WTC11 (cell line): ENCODE measurements around the gene ARAP3. TPM values are rescaled to one million over a fixed set of nuclear protein-coding genes. Genes with fewer than 3 reads are reported as not detected.

Experiments used
- ATAC-seq: fragments of 200-7000 bp; cut with Tn5 transposase; 2 replicates; pipeline ENCODE4 v1.10.0; 2021; ENCODE audit warnings: mild to moderate bottlenecking, moderate library complexity
- CTCF ChIA-PET: fragments of 300-600 bp; sonication (Branson Sonifier 250); formaldehyde crosslinking; loops from one replicate; lab custom pipeline; 2021; ENCODE audit warnings: antibody characterized with exemption; lab: Charles Lee
- POLR2A ChIA-PET: fragments of 350-600 bp; sonication (Branson Sonifier 250); formaldehyde crosslinking; loops from one replicate; lab custom pipeline; 2021; ENCODE audit warnings: antibody characterized with exemption; lab: Charles Lee
- DNase-seq: peaks from one replicate; pipeline ENCODE4 v3.0.0; 2021; ENCODE audit warnings: low spot score
- H3K27ac Mint-ChIP-seq: 2 replicates; pipeline ENCODE4 v1.8.0; 2021; ENCODE audit warnings: mixed read lengths
- H3K27me3 Mint-ChIP-seq: 2 replicates; pipeline ENCODE4 v1.8.0; 2021; ENCODE audit warnings: low read depth, mild to moderate bottlenecking, moderate library complexity, mixed read lengths
- H3K36me3 Mint-ChIP-seq: 2 replicates; pipeline ENCODE4 v1.8.0; 2021; ENCODE audit warnings: mixed read lengths
- H3K4me1 Mint-ChIP-seq: 2 replicates; pipeline ENCODE4 v1.8.0; 2022; ENCODE audit warnings: mixed read lengths
- H3K4me3 Mint-ChIP-seq: 2 replicates; pipeline ENCODE4 v1.8.0; 2021; ENCODE audit warnings: mild to moderate bottlenecking, moderate library complexity, mixed read lengths
- H3K9me3 Mint-ChIP-seq: 2 replicates; pipeline ENCODE4 v1.8.0; 2021; ENCODE audit warnings: mixed read lengths
- E2F4 ChIP-seq: sonication (generic); formaldehyde crosslinking; IDR thresholded peaks from 2 replicates; pipeline ENCODE4 v1.8.1; 2022; ENCODE audit warnings: low read depth, mild to moderate bottlenecking, moderate library complexity, missing genetic modification reagents, borderline replicate concordance
- ERG ChIP-seq: fragments of 250-450 bp; sonication (Bioruptor Pico); IDR thresholded peaks from 2 replicates; pipeline ENCODE4 v1.8.0; 2021; ENCODE audit warnings: mild to moderate bottlenecking
- PRDM15 ChIP-seq: sonication (generic); formaldehyde crosslinking; IDR thresholded peaks from 2 replicates; pipeline ENCODE4 v1.8.0; 2022; ENCODE audit warnings: missing genetic modification reagents
- PREB ChIP-seq: sonication (generic); formaldehyde crosslinking; IDR thresholded peaks from 2 replicates; pipeline ENCODE4 v1.8.1; 2022; ENCODE audit warnings: mild to moderate bottlenecking, missing genetic modification reagents, moderate library complexity, borderline replicate concordance
- TEAD1 ChIP-seq: sonication (generic); formaldehyde crosslinking; IDR thresholded peaks from 2 replicates; pipeline ENCODE4 v1.8.0; 2022; ENCODE audit warnings: mild to moderate bottlenecking, missing genetic modification reagents
- TEAD4 ChIP-seq: sonication (generic); formaldehyde crosslinking; IDR thresholded peaks from 2 replicates; pipeline ENCODE4 v1.8.0; 2022; ENCODE audit warnings: mild to moderate bottlenecking, missing genetic modification reagents
- ZBTB21 ChIP-seq: sonication (generic); formaldehyde crosslinking; IDR thresholded peaks from 2 replicates; pipeline ENCODE4 v1.8.1; 2023; ENCODE audit warnings: mild to moderate bottlenecking, missing genetic modification reagents, borderline replicate concordance
- ZNF263 ChIP-seq: sonication (generic); formaldehyde crosslinking; IDR thresholded peaks from 2 replicates; pipeline ENCODE4 v1.8.1; 2022; ENCODE audit warnings: low read depth, mild to moderate bottlenecking, moderate library complexity, missing genetic modification reagents
- ZNF396 ChIP-seq: fragments of 250-450 bp; sonication (Bioruptor Pico); IDR thresholded peaks from 2 replicates; pipeline ENCODE4 v1.8.0; 2021; ENCODE audit warnings: mild to moderate bottlenecking, moderate library complexity, borderline replicate concordance
- ZNF512 ChIP-seq: sonication (generic); formaldehyde crosslinking; IDR thresholded peaks from 2 replicates; pipeline ENCODE4 v1.8.1; 2022; ENCODE audit warnings: missing genetic modification reagents, borderline replicate concordance
- total RNA-seq: library from RNA; stranded (reverse); gene quantifications from 3 replicates; pipeline ENCODE4 v1.2.3, GENCODE V29; 2021
- TF ChIP-seq, protein P1 (sequence below): sonication (generic); formaldehyde crosslinking; IDR thresholded peaks from 2 replicates; pipeline ENCODE4 v1.8.0; 2023; ENCODE audit warnings: missing genetic modification reagents, mild to moderate bottlenecking, borderline replicate concordance
- TF ChIP-seq, protein P2 (sequence below): fragments of 250-450 bp; sonication (Bioruptor Pico); IDR thresholded peaks from 2 replicates; pipeline ENCODE4 v2.1.2; 2022; ENCODE audit warnings: mild to moderate bottlenecking, moderate library complexity
- TF ChIP-seq, protein P3 (sequence below): sonication (generic); formaldehyde crosslinking; IDR thresholded peaks from 2 replicates; pipeline ENCODE4 v1.8.0; 2022; ENCODE audit warnings: mild to moderate bottlenecking, missing genetic modification reagents
- TF ChIP-seq, protein P4 (sequence below): sonication (generic); formaldehyde crosslinking; IDR thresholded peaks from 2 replicates; pipeline ENCODE4 v1.8.1; 2023; ENCODE audit warnings: mild to moderate bottlenecking, missing genetic modification reagents
- TF ChIP-seq, protein P5 (sequence below): fragments of 250-450 bp; sonication (Bioruptor Pico); IDR thresholded peaks from 2 replicates; pipeline ENCODE4 v1.9.0; 2021; ENCODE audit warnings: mild to moderate bottlenecking

The ARAP3 gene
- total RNA-seq, 1 experiment from 2014 or later = 60.4 TPM

DNA sequence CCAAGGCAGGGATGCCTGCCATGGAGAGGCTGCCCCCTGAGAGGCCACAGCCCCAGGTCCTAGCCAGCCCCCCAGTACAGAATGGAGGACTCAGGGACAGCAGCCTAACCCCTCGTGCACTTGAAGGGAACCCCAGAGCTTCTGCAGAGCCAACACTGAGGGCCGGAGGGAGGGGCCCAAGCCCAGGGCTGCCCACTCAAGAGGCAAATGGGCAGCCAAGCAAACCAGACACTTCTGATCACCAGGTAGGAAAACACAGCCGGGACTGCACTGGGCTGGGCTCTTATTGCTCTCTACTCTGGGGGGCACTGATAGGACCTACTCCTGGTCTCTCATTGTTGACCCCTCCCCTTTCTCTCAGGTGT, 42.0 kb downstream of the ARAP3 start:
- Mint-ChIP-seq H3K4me3 (no peak overlapping the region), H3K9me3 (no peaks in the 10 kb centered on the region), H3K27me3 (no peaks in the 10 kb centered on the region), H3K27ac (no peak overlapping the region), H3K36me3 (peaks cover 11% of the 10 kb centered on the region), H3K4me1 (peaks cover 23% of the 10 kb centered on the region)
- DNase-seq (no peak), ATAC-seq (no peak)
- ChIA-PET POLR2A (interaction anchor here (1.7 kb wide), 1 partner anchor 11 kb away, joined by 5 read pairs; the partner anchor contains the start of gene FCHSD1), CTCF (interaction anchor here (0.9 to 1.3 kb wide), 3 partner anchors 11 to 48 kb away, joined by 3 to 4 read pairs (median 4); partner anchors contain the start of genes DIAPH1 and FCHSD1)
- TF ChIP-seq PRDM15 (CRISPR knock-in tag) (no peak), TEAD4 (CRISPR knock-in tag) (no peak), ZNF263 (no peak), ERG (CRISPR knock-in tag) (no peak), ZNF512 (CRISPR knock-in tag) (no peak), ZNF396 (CRISPR knock-in tag) (no peak), E2F4 (CRISPR knock-in tag) (no peak), ZBTB21 (CRISPR knock-in tag) (no peak), TEAD1 (CRISPR knock-in tag) (no peak), PREB (CRISPR knock-in tag) (no peak)
- TF ChIP-seq, protein P1, sequence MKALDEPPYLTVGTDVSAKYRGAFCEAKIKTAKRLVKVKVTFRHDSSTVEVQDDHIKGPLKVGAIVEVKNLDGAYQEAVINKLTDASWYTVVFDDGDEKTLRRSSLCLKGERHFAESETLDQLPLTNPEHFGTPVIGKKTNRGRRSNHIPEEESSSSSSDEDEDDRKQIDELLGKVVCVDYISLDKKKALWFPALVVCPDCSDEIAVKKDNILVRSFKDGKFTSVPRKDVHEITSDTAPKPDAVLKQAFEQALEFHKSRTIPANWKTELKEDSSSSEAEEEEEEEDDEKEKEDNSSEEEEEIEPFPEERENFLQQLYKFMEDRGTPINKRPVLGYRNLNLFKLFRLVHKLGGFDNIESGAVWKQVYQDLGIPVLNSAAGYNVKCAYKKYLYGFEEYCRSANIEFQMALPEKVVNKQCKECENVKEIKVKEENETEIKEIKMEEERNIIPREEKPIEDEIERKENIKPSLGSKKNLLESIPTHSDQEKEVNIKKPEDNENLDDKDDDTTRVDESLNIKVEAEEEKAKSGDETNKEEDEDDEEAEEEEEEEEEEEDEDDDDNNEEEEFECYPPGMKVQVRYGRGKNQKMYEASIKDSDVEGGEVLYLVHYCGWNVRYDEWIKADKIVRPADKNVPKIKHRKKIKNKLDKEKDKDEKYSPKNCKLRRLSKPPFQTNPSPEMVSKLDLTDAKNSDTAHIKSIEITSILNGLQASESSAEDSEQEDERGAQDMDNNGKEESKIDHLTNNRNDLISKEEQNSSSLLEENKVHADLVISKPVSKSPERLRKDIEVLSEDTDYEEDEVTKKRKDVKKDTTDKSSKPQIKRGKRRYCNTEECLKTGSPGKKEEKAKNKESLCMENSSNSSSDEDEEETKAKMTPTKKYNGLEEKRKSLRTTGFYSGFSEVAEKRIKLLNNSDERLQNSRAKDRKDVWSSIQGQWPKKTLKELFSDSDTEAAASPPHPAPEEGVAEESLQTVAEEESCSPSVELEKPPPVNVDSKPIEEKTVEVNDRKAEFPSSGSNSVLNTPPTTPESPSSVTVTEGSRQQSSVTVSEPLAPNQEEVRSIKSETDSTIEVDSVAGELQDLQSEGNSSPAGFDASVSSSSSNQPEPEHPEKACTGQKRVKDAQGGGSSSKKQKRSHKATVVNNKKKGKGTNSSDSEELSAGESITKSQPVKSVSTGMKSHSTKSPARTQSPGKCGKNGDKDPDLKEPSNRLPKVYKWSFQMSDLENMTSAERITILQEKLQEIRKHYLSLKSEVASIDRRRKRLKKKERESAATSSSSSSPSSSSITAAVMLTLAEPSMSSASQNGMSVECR = no peak
- TF ChIP-seq, protein P2, sequence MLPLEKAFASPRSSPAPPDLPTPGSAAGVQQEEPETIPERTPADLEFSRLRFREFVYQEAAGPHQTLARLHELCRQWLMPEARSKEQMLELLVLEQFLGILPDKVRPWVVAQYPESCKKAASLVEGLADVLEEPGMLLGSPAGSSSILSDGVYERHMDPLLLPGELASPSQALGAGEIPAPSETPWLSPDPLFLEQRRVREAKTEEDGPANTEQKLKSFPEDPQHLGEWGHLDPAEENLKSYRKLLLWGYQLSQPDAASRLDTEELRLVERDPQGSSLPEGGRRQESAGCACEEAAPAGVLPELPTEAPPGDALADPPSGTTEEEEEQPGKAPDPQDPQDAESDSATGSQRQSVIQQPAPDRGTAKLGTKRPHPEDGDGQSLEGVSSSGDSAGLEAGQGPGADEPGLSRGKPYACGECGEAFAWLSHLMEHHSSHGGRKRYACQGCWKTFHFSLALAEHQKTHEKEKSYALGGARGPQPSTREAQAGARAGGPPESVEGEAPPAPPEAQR (CRISPR knock-in tag) = no peak
- TF ChIP-seq, protein P3, sequence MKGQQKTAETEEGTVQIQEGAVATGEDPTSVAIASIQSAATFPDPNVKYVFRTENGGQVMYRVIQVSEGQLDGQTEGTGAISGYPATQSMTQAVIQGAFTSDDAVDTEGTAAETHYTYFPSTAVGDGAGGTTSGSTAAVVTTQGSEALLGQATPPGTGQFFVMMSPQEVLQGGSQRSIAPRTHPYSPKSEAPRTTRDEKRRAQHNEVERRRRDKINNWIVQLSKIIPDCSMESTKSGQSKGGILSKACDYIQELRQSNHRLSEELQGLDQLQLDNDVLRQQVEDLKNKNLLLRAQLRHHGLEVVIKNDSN (CRISPR knock-in tag) = no peak
- TF ChIP-seq, protein P4, sequence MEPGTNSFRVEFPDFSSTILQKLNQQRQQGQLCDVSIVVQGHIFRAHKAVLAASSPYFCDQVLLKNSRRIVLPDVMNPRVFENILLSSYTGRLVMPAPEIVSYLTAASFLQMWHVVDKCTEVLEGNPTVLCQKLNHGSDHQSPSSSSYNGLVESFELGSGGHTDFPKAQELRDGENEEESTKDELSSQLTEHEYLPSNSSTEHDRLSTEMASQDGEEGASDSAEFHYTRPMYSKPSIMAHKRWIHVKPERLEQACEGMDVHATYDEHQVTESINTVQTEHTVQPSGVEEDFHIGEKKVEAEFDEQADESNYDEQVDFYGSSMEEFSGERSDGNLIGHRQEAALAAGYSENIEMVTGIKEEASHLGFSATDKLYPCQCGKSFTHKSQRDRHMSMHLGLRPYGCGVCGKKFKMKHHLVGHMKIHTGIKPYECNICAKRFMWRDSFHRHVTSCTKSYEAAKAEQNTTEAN (CRISPR knock-in tag) = no peak
- TF ChIP-seq, protein P5, sequence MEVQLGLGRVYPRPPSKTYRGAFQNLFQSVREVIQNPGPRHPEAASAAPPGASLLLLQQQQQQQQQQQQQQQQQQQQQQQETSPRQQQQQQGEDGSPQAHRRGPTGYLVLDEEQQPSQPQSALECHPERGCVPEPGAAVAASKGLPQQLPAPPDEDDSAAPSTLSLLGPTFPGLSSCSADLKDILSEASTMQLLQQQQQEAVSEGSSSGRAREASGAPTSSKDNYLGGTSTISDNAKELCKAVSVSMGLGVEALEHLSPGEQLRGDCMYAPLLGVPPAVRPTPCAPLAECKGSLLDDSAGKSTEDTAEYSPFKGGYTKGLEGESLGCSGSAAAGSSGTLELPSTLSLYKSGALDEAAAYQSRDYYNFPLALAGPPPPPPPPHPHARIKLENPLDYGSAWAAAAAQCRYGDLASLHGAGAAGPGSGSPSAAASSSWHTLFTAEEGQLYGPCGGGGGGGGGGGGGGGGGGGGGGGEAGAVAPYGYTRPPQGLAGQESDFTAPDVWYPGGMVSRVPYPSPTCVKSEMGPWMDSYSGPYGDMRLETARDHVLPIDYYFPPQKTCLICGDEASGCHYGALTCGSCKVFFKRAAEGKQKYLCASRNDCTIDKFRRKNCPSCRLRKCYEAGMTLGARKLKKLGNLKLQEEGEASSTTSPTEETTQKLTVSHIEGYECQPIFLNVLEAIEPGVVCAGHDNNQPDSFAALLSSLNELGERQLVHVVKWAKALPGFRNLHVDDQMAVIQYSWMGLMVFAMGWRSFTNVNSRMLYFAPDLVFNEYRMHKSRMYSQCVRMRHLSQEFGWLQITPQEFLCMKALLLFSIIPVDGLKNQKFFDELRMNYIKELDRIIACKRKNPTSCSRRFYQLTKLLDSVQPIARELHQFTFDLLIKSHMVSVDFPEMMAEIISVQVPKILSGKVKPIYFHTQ (CRISPR knock-in tag) = no peak
